Inferior parietal cortex (tissue), 1 donor: Measurements from ENCODE around the gene MTA2.
"Not testable (repeated sequence)": the region's sequence is repeated elsewhere in the genome, so short reads cannot be mapped to it uniquely, and the experiment has no call there.

Experiments
- DNase-seq: peaks from one replicate; pipeline ENCODE4 v3.0.0-alpha.2; 2016; ENCODE audit errors: extremely low spot score

Gene MTA2

GRCh38 chr11:62601372-62602140 lies at the start of gene MTA2:
MTA2 (minus strand) TSS chr11:62601865; CDS start chr11:62601450, 415 bp downstream.
- DNase-seq, result peak; percentile 98

- DNase-seq, result not testable (repeated sequence)
Observed at GRCh38 chr11:62650283-62650682, 48.6 kb upstream of the MTA2 start.

- DNase-seq, result no peak
Observed at GRCh38 chr11:62649486-62649885, 47.8 kb upstream of the MTA2 start.

- DNase-seq, result no peak
Observed at GRCh38 chr11:62648967-62649364, 47.3 kb upstream of the MTA2 start.

GRCh38 chr11:62648185-62648966 lies 46.7 kb upstream of the MTA2 start:
- no peak for DNase-seq

GRCh38 chr11:62647609-62648005 lies 45.9 kb upstream of the MTA2 start:
- DNase-seq, result no peak

- no peak for DNase-seq
Observed at GRCh38 chr11:62646825-62647608, 45.4 kb upstream of the MTA2 start.

GRCh38 chr11:62645946-62646824 lies 44.5 kb upstream of the MTA2 start, which contains the start of gene GANAB:
GANAB (minus strand) TSS chr11:62646613; CDS start chr11:62646599, 14 bp downstream.
- peak; percentile 97 for DNase-seq

GRCh38 chr11:62645671-62645945 lies 43.9 kb upstream of the MTA2 start:
- no peak for DNase-seq

- DNase-seq, result no peak
Observed at GRCh38 chr11:62644220-62644619, 42.6 kb upstream of the MTA2 start.

- no peak for DNase-seq
Observed at GRCh38 chr11:62632492-62632891, 30.8 kb upstream of the MTA2 start.

- no peak for DNase-seq
Observed at GRCh38 chr11:62627713-62628112, 26.0 kb upstream of the MTA2 start.

- no peak for DNase-seq
Observed at GRCh38 chr11:62622476-62623089, 20.9 kb upstream of the MTA2 start.

- peak; percentile 97 for DNase-seq
Observed at GRCh38 chr11:62621567-62622470, 20.2 kb upstream of the MTA2 start, which contains the start of gene B3GAT3. B3GAT3 (minus strand) TSS chr11:62621986; CDS start chr11:62621947, 39 bp downstream.

- no peak for DNase-seq
Observed at GRCh38 chr11:62621027-62621566, 19.4 kb upstream of the MTA2 start.

- not testable (repeated sequence) for DNase-seq
Observed at GRCh38 chr11:62616957-62617356, 15.3 kb upstream of the MTA2 start.

- no peak for DNase-seq
Observed at GRCh38 chr11:62615521-62615920, 13.9 kb upstream of the MTA2 start.

- no peak for DNase-seq
Observed at GRCh38 chr11:62614275-62614674, 12.6 kb upstream of the MTA2 start.

- DNase-seq, result no peak
Observed at GRCh38 chr11:62613291-62613778, 11.7 kb upstream of the MTA2 start.
